ENCODE data around the gene TCEAL3. TPM values are rescaled to one million over a fixed set of nuclear protein-coding genes. Genes with fewer than 3 reads are reported as not detected.
"Not testable (repeated sequence)": the region's sequence is repeated elsewhere in the genome, so short reads cannot be mapped to it uniquely, and the experiment has no call there.

TCEAL3 gene
- total RNA-seq, 1 donor, result 1.9 TPM

GRCh38 chrX:103659460-103659859 lies 51.7 kb downstream of the TCEAL3 start:
- DNase-seq (ENCODE audit: low read depth in 2 of 3, low spot score in 2 of 3), result not testable (repeated sequence)

Other genes with a start within 250 kb of the TCEAL3 start
- gene BEX3, start 231.4 kb upstream of the TCEAL3 start, total RNA-seq, result 61.1 TPM
- gene RAB40A, start 88.5 kb upstream of the TCEAL3 start, total RNA-seq, result 0.27 TPM
- gene TCEAL4, start 22.4 kb upstream of the TCEAL3 start, total RNA-seq, result 6.5 TPM
- 11.3 TPM for gene TCEAL1, start 21.0 kb downstream of the TCEAL3 start, total RNA-seq
- gene MORF4L2, start 78.7 kb downstream of the TCEAL3 start, total RNA-seq, result 96.7 TPM
- not detected for gene TMEM31, start 102.9 kb downstream of the TCEAL3 start, total RNA-seq
- not detected for gene PLP1, start 168.9 kb downstream of the TCEAL3 start, total RNA-seq
- 1.9 TPM for gene RAB9B, start 224.3 kb downstream of the TCEAL3 start, total RNA-seq

All from hematopoietic multipotent progenitor cell (in vitro differentiated cells).